NOMO-1 treated with DMSO at 0.1 percent for 48 hours (cell line): ENCODE data around the gene APMAP.

Experiments
- DNase-seq: peaks from one replicate; lab custom pipeline; 2025; ENCODE audit not compliant: unreplicated experiment; lab: John Stamatoyannopoulos, UW

The APMAP gene

GRCh38 chr20:24992487-24993205 lies at the start of gene APMAP:
TSS of gene APMAP (minus strand) at chr20:24992751. CDS start at chr20:24992688, 63 bp downstream.
- peak; percentile 88 for DNase-seq

DNA sequence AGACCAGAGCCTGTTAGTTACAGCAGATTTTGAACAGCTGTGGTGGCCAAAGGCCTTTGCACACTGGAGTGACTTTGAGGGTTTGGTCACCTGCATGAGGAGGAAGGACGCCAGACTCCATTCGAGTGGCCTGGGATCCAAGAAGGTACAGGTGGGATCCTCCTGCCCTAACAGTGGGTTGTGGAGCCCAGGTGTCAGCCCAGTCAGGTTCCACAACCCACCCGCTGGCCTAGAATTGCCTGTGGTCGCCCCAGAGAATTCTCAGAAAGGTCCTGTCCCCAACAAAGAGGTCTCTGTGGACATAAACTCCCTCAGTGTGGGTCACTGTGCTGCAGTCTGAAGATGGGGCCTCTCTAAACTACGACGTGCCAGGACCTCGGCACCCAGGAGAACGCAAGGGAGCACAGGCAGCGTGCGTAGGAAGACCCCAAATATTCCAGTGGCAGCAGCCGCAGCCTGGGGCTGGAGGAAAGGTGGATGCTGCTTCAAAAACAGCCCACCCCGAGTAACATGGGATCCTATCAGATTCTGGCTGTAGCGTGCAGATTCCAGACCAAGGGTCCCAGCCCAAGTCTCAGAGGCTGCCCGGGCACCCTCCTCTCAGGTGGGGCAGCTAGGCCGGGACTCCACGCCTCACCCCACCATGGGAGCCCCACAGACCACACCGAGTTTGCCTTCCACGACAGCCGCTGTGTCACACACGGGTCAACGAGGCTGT lies 49.4 kb upstream of the APMAP start:
- no peak for DNase-seq

GRCh38 chr20:25040438-25040831 lies 47.9 kb upstream of the APMAP start:
- no peak for DNase-seq

GRCh38 chr20:25039697-25040437 lies 47.3 kb upstream of the APMAP start:
- no peak for DNase-seq

GRCh38 chr20:25038591-25039015 lies 46.1 kb upstream of the APMAP start:
- no peak for DNase-seq

DNA sequence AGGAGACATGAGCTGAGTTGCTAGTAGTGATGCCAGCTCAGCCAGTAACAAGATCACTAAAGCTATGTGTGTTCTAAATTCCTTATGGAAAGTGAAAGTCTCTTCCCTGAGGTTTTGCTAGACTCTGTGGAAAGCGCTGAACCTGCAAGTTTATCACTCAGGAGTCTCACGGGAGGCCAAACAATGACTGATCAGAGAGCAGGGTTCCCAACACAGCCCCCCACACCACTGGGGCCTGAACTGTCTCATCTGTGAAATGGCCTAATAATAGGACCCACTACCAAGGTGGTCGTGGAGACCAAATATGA lies 45.5 kb upstream of the APMAP start:
- DNase-seq: no peak

GRCh38 chr20:25037288-25038102 lies 44.9 kb upstream of the APMAP start:
- peak; percentile 22 for DNase-seq

DNA sequence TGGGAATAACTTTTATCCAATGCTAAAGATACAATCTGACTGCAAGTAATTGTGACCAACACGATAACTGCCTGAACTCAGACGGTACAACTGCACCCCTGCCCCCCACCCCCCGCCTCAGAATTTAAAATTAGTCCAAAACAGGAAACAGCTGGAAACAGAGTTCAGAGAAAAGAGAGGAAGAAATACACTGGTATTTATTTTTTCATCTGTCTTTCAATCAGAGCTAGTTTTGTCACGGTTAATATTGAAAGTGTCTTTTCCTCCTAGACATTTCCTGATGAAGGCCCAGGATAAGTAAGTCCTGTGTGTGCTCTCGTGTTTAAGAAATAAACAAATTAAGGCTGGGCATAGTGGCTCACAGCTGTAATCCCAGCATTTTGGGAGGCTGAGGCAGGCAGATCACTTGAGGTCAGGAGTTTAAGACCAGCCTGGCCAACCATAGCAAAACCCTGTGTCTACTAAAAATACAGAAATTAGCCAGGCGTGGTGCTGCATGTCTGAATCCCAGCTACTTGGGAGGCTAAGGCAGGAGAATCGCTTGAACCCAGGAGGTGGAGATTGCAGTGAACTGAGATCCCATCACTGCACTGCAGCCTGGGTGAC lies 43.9 kb upstream of the APMAP start:
- no peak for DNase-seq

- DNase-seq: no peak
Observed at GRCh38 chr20:25035921-25036320, 43.4 kb upstream of the APMAP start.

GRCh38 chr20:25033924-25034300 lies 41.4 kb upstream of the APMAP start:
- no peak for DNase-seq

GRCh38 chr20:25033265-25033923 lies 40.8 kb upstream of the APMAP start:
- DNase-seq: no peak

GRCh38 chr20:25032478-25033264 lies 40.1 kb upstream of the APMAP start:
- DNase-seq: no peak

DNA sequence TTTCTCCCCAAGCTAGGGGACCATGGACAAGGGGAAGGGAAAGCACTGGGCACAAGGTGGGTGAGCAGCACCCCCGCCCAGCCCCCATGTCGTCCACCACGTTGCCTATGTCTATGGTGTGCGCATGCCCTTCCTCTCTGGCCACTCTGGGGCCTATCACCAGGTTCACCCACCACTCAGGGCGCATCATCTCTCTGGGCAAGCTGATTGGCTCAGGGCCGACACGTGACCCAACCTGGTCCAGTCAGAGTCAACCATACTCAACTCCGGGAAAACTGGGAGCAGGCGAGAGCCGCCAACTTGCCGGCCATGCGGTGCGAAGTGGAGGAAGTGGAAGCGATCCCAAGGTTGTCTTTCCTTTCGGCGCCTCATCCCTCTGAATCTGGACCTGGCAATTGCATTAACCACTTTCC lies 39.5 kb upstream of the APMAP start:
- DNase-seq: no peak

DNA sequence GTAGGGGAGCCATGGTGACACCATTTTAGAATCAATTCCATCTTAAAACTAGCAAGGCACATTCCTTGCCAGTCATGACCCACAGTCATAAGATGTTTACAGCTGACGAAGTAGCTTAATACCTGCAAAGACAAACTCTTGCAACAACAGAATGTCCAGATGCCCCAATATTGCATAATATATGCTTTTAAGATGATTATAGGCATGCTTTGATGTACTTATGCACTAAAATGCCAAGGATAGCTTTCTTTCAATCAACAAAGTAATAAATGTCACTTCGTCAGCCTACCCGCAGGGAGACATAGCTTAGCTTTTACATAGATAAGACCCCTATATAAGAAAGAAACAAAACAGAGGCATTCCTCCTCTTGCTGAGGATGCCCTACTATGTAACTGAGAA lies 38.7 kb upstream of the APMAP start:
- DNase-seq: no peak

DNA sequence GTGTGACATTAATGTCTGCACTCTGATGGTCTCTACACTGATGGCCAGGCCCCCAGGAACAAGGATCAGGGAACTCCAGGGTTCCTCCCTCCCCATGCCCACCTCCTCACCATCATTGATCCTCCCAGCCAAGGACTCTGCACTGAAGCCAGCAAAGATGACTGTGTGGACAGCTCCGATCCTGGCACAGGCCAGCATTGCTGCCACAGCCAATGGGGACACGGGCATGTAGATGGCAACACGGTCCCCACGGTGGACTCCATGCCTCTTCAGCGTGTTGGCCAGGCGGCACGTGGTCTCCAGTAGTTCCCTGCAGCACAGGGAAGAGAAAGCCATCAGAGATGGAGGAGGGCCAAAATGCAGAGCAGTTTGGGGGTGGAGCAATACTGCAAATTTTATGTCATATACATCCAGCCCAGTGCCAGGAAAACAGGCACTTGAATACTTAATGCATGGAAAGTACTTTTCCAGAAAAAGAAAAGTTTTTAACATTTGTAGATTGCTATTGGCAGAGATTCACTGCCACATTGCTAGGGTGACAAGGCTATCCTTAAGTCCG lies 38.2 kb upstream of the APMAP start:
- DNase-seq: no peak

DNA sequence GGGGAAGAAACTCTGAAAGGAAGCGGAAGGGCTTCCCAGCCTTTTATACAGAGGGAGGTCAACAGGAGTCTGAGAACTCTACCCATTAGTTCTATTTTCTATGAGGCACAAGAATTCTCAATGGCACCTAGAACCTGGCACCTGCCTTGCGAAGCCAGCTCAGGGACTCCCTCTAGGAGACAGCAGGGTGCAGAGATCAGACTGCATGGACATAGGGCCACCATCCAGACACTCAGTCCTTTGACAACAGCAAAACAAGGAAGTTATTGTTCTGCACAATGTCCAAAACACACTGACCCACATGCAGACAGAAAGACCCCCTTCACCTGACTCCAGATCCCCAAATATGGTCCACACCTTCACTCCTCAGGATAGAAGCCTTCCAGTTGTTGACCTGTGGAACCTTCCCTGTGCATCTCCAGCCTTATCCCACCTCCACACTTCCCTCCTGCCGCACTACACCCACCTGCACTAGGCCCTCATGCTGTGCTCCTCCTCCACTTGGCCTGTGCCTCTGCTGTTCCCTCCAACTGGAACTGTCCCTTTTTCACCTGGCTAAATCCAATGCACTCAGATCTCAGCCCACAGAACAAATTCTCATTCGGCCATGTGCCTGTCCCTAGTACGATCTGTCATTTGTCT lies 37.6 kb upstream of the APMAP start:
- DNase-seq: no peak

DNA sequence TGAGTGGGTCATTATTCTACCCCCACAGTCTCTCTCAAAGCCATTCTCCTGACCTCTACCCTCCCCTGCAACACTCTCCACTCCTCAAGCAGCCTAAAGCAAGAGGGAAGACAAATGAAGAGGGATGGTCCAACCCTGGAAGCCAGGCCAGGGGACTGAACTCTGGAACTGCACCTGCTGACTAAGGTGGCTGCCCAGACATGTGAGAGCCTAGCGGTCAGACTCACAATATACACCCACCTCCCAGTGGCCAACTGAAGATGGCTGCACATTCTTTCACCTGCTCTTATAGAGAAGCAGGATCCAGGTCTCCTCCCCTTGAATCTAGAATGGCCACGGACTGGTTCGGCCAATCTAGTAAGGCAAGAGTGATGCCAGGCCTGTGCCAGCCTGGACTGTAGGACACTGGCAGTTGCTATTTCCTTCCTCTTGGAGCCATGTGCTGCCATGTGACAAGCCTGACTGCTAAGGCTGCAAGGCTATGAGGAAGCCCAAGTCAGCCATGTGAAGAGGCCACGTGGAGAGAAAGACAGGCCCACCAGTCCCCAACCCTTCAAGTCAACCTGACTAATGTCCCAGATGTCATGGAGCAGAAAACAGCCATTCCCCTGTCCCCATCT lies 33.5 kb upstream of the APMAP start:
- DNase-seq: no peak

- DNase-seq: no peak
Observed at GRCh38 chr20:25025091-25025861, 32.7 kb upstream of the APMAP start.
